Right lobe of liver (tissue), 6 donors: ENCODE data around the gene SRPX. TPM values are rescaled to one million over a fixed set of nuclear protein-coding genes. Genes with fewer than 3 reads are reported as not detected.

Experiments used
- ATAC-seq, 4 donors: fragments of 200-7000 bp; cut with Tn5 transposase; one replicate each; pipeline ENCODE4 v1.9.1; 2020; ENCODE audit warnings: mild to moderate bottlenecking in 4 of 4, moderate library complexity in 4 of 4
- DNase-seq, 3 donors: peaks; one replicate each; pipeline ENCODE4 v3.0.0-alpha.2; 2020
- H3K27ac ChIP-seq, 3 donors: fragments of 200-600 bp; one replicate each; pipeline ENCODE4 v1.8.0; 2022
- H3K27me3 ChIP-seq, 2 donors: fragments of 200-600 bp; one replicate each; pipeline ENCODE4 v1.8.0; 2022
- H3K36me3 ChIP-seq, 4 donors: fragments of 200-600 bp; sonication (generic) in 1 of 4; one replicate each; pipeline versions ENCODE4 v1.5.1 to v1.8.0; 2017 to 2022; ENCODE audit warnings: control low read depth in 1 of 4
- H3K4me1 ChIP-seq, 4 donors: fragments of 200-600 bp; sonication (generic) in 1 of 4; one replicate each; pipeline versions ENCODE4 v1.5.1 to v1.8.0; 2017 to 2022; ENCODE audit warnings: control low read depth in 1 of 4
- H3K4me3 ChIP-seq, 3 donors: fragments of 200-600 bp; one replicate each; pipeline ENCODE4 v1.8.0; 2022
- H3K9me3 ChIP-seq, 4 donors: fragments of 200-600 bp; sonication (generic) in 1 of 4; one replicate each; pipeline versions ENCODE4 v1.5.1 to v1.8.0; 2017 to 2022; ENCODE audit warnings: control low read depth in 1 of 4
- POLR2A ChIP-seq: fragments of 450-650 bp; IDR thresholded peaks from one replicate; pipeline ENCODE4 v1.6.1; 2017; ENCODE audit warnings: antibody characterized with exemption, mild to moderate bottlenecking
- WGBS: methylation state at CpG from one replicate; pipeline ENCODE4 v1.1.6; 2018; ENCODE audit warnings: low coverage, low lambda C conversion rate; ENCODE audit not compliant: insufficient coverage; ENCODE audit errors: missing lambda C conversion rate; 5-methylcytosine and 5-hydroxymethylcytosine counted together
- intact Hi-C, 2 donors: fragments of 100-400 bp; cut with DNase I; formaldehyde crosslinking; loops; one replicate each; pipeline versions ENCODE4 v1.11.2 to v1.14.1; 2022
- total RNA-seq, 6 experiments: library from RNA; depleted of rRNA in 2 of 6; stranded (reverse); fragments of >200 nt in 2 of 6; fragmentation: NEBNext Ultra II Directional in 3 of 6; extraction: Animal tissue kit (Norgen Biotek cat#: 25700) in 3 of 6; gene quantifications; one replicate each; pipeline versions ENCODE4 v1.1.0 to v1.2.4, GENCODE V29; 2016 to 2023
- TF ChIP-seq, protein P1 (sequence below), 4 donors: fragments of 200-600 bp in 3 of 4; fragments of 450-650 bp in 1 of 4; IDR thresholded peaks; one replicate each; pipeline versions ENCODE4 v1.5.1 to v1.8.0; 2016 to 2022; ENCODE audit warnings: antibody characterized with exemption in 4 of 4, mild to moderate bottlenecking in 2 of 4
- donor health status: DM: no; HTN: yes; CAD: no.
- donor health status: DM: no; HTN: no; CAD: no.
- donor health status: DM: no; HTN: no; CAD: no.
- donor health status: DM: no; HTN: yes; CAD: no.
- donor health status: DM: no; HTN: yes; CAD: no.

Gene SRPX
- total RNA-seq, 6 experiments from 2014 or later = 6.5 to 15.3 (median 10.5) TPM

DNA sequence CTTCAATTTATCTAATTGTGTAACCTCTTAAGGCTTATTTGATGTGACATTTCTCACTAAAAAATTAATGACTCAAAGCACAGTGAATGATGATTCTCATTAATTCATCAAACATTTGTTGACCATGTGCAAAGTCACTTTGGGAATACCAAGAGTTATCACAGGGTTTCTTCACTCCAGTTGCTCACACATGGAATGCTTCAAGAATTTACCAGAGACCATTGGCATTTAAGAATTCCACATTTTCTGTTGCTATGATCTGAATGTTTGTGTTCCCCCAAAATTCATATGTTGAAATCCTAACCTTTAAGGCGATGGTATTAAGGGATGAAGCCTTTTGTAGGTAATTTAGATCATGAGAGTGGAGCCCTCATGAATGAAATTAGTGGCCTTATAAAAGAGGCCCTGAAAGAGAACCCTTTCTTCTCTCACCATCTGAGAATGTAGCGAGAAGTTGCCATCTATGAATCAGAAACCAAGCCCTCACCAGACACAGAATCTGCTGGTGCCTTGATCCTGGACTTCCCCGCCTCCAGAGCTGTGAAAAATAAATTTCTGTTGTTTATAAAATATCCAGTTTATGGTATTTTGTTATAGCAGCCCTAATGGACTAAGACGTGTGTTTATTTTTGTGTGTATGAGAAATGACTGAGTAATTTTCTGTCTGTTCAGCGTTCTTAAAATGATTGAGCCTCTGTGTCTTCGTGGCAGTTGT is 16.4 kb upstream of the SRPX start:
- H3K36me3 ChIP-seq = no peaks in the 10 kb centered on the region
- 57% methylated on average over 6 of the region's 6 CpGs for WGBS
- ATAC-seq = no peak
- TF ChIP-seq, protein P1, sequence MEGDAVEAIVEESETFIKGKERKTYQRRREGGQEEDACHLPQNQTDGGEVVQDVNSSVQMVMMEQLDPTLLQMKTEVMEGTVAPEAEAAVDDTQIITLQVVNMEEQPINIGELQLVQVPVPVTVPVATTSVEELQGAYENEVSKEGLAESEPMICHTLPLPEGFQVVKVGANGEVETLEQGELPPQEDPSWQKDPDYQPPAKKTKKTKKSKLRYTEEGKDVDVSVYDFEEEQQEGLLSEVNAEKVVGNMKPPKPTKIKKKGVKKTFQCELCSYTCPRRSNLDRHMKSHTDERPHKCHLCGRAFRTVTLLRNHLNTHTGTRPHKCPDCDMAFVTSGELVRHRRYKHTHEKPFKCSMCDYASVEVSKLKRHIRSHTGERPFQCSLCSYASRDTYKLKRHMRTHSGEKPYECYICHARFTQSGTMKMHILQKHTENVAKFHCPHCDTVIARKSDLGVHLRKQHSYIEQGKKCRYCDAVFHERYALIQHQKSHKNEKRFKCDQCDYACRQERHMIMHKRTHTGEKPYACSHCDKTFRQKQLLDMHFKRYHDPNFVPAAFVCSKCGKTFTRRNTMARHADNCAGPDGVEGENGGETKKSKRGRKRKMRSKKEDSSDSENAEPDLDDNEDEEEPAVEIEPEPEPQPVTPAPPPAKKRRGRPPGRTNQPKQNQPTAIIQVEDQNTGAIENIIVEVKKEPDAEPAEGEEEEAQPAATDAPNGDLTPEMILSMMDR (IDR thresholded peaks at IDR 0.05) = no peak
- TF ChIP-seq POLR2A = no peak
- no peak for DNase-seq
- no peak overlapping the region for H3K27ac ChIP-seq
- intact Hi-C loops = no loop called here
- no peaks in the 10 kb centered on the region for H3K27me3 ChIP-seq
- H3K9me3 ChIP-seq = no peaks in the 10 kb centered on the region
- no peak overlapping the region for H3K4me3 ChIP-seq
- peaks cover 0 to 5% (median 0%) of the 10 kb centered on the region in 4 donors for H3K4me1 ChIP-seq

DNA sequence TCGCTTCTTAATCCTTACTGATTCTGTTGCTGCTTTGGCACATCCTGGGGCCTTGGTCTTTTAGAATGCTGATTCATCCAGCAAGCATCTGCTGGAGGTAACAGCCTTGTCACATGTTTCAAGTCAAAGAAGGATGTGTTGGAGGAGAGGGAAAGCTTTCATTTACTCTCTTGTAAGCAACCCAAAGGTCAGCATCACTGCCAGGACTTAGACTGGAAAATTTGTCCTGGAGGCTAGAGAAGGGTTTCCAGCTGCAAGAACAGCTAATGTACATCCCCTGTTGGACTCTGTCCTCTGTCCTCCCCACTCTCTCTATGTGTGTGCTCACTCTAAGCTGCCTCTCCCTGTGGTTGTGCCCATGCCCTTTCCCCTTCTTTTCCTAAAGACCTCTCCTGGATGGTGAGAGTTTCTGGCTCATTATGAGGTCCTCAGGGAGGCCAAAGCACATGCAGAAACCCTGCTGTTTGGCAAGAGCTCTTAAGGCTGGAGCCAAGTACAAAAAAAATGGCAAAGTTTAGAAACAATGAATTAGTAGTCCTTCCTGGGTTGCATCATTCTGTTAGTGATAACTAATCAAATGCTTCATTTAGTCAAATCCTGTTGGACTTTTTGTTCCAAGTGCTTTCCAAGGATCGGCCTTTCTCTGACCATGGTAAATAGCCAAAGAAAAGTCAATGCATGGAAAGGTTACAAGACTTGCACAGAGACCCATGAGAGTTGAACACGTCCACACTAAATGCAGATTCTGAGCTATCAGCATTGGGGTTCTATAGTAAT is 13.4 kb upstream of the SRPX start:
- H3K27me3 ChIP-seq = no peaks in the 10 kb centered on the region
- no peak overlapping the region for H3K27ac ChIP-seq
- no peaks in the 10 kb centered on the region for H3K9me3 ChIP-seq
- peak; percentile 14 to 53 (median 48) for ATAC-seq
- 29% methylated on average over 3 of the region's 3 CpGs for WGBS
- no peaks in the 10 kb centered on the region for H3K36me3 ChIP-seq
- no peak overlapping the region for H3K4me3 ChIP-seq
- no peak for DNase-seq
- peaks cover 0 to 5% (median 0%) of the 10 kb centered on the region in 4 donors for H3K4me1 ChIP-seq
- TF ChIP-seq, protein P1 (IDR thresholded peaks at IDR 0.05) = no peak
- no peak for TF ChIP-seq POLR2A
- intact Hi-C loops = no loop called here

DNA sequence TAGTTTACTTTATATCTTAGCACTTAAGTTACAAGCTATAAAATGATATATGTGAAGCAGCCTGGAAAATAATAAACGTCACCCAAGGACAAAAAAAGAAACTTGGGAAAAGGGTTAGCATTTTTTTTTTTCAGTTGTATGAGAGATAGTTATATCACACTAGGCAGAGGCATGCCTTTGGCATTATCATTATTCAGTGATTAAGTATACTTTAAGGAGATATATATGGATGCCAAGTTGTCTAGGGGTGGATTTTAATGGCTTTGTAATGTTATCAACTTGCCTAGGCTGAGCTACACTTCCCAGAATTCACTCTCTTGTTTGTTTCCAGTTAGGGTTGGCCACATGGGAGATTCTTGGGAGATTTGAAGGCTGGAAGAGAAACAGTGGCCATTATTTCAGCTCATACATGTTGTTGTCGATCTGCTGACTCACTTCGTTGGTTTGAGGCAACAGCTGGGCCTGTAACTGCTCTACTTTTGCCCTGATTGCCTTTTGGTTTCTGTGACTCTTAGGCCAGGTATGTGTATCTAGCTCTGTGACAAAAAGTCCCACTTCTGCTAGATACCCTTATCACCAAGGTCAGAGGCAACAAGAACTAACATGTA is 11.5 kb upstream of the SRPX start:
- Histone ChIP-seq H3K27me3 (no peaks in the 10 kb centered on the region), H3K4me3 (no peak overlapping the region), H3K4me1 (peaks cover 0 to 5% (median 0%) of the 10 kb centered on the region in 4 donors), H3K36me3 (no peaks in the 10 kb centered on the region), H3K27ac (no peak overlapping the region), H3K9me3 (no peaks in the 10 kb centered on the region)
- TF ChIP-seq POLR2A = no peak
- TF ChIP-seq, protein P1 (IDR thresholded peaks at IDR 0.05) = no peak
- intact Hi-C loops = no loop called here
- WGBS = 29% methylated on average over 3 of the region's 3 CpGs
- DNase-seq = no peak
- no peak for ATAC-seq

DNA sequence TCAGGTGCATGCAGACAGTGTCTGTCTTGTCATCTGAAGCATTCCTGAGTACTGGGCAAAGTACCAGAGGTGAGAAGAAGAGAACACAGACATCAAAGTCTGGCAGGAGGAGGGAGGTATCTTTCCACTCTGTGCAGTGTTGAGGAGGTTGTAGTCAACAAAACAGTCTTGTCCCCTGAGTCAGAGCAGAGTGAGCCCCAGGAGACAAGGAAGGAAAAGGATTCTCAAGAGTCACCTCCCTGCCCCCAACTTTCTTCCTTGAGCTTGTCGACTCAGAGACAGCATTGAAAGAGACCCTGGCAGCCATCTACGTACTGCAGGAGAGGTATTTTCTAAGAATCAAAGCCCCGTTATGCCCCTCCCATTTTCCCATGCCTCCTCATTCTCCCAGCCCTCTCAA is 4.4 kb upstream of the SRPX start:
- no peak for TF ChIP-seq POLR2A
- TF ChIP-seq, protein P1 (IDR thresholded peaks at IDR 0.05) = no peak
- intact Hi-C loops = no loop called here
- 34% methylated on average over 3 of the region's 3 CpGs for WGBS

More for the DNA sequence above, 4.4 kb upstream of the SRPX start:
- H3K36me3 ChIP-seq = no peaks in the 10 kb centered on the region
- H3K4me3 ChIP-seq = no peak overlapping the region
- H3K9me3 ChIP-seq = no peaks in the 10 kb centered on the region
- H3K4me1 ChIP-seq = no peaks in the 10 kb centered on the region
- H3K27me3 ChIP-seq = peaks cover 0 to 6% of the 10 kb centered on the region in 2 donors
- ATAC-seq (no peak), DNase-seq (no peak)
- no peak overlapping the region for H3K27ac ChIP-seq
